ENCODE results near the gene BCL2L1.
"Not testable (repeated sequence)": the region's sequence is repeated elsewhere in the genome, so short reads cannot be mapped to it uniquely, and the experiment has no call there.

The BCL2L1 gene

DNA sequence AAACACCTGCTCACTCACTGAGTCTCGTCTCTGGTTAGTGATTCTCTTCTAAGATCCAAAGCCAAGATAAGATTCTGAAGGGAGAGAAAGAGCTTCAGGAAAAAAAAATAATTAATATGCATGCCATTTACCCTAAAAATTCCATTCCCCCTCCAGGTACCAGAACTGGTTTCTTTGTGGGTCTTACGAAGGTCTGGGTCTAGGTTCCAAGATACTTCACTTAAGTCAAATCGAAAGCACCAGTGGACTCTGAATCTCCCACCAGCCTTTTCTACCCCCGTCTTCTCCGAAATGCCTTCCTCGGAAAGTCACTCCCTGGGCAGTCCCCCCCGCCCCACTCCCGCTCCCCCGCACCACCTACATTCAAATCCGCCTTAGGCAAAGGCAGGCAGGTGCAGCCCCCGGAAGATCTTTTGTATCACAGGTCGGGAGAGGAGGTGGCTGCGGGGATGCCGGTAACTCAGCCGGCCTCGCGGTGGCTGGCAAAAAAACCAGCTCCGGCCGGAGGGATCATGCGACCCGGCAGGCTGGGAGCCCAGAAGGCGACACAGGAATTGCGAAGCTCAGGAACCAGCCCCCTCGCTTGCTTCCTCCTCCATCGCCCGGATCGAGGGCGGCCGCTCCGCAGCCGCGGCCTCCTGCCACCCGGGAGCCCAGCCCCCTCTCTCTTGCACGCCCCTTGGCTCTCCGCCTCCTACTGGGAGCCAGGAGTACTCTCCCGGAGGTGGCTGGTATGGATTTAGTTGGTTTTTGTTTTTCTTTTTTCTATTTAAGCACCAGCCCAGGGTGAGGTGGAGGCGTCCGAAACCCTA, at the start of gene BCL2L1:
TSS of gene BCL2L1 (minus strand) at position 612 of the 812 bp plus-strand sequence. CDS start 650 bp downstream, outside the sequence.
- peak; percentile 62 for DNase-seq

DNA sequence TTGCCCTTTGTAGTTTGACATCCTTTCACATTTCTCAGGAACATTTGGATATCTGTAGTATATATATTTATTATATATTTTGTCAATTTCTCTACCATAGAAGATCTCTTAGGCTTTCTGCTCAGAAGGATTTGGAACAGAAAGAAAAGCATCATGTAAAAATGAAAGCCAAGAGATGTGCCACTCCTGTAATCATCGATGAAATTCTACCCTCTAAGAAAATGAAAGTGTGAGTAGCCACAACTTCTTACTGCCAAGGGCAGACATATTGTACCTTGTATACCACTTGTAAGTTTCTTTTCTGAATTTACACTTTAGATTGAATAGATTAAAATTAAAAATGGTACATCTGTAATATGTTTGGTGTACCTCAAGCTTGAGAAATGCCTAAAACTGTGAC, 47.6 kb upstream of the BCL2L1 start:
- no peak for DNase-seq

DNA sequence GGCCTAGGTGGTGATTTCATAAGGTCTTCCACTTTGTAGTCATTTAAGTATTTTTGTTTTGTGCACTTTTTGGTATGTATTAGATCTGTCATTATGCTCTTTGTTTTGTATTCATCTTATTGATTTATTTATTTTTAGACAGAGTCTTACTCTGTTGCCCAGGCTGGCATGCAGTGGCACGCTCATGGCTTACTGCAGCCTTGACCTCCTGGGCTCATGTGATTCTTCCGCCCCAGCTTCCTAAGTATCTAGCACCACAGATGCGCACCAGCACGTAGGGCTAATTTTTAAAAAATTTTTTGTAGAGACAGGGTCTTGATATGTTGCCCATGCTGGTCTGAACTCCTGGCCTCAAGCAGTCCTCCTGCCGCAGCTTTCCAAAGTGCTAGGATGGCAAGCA, 47.0 kb upstream of the BCL2L1 start:
- DNase-seq, result no peak

DNA sequence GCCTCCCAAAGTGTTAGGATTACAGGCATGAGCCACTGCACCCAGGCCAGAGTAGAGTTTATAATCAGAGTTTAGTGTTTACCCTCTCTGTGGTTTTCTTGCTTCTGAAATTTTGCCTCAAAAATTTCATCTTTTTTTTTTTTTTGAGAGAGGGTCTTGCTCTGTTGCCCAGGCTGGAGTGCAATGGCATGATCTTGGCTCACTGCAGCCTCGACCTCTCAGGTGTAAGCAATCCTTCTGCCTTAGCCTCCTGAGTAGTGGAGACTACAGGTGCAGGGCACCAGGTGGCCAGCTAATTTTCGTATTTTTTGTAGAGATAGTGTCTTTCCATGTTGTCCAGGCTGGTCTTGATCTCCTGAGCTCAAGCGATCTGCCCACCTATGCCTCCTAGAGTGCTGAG, 45.1 kb upstream of the BCL2L1 start:
- no peak for DNase-seq

DNA sequence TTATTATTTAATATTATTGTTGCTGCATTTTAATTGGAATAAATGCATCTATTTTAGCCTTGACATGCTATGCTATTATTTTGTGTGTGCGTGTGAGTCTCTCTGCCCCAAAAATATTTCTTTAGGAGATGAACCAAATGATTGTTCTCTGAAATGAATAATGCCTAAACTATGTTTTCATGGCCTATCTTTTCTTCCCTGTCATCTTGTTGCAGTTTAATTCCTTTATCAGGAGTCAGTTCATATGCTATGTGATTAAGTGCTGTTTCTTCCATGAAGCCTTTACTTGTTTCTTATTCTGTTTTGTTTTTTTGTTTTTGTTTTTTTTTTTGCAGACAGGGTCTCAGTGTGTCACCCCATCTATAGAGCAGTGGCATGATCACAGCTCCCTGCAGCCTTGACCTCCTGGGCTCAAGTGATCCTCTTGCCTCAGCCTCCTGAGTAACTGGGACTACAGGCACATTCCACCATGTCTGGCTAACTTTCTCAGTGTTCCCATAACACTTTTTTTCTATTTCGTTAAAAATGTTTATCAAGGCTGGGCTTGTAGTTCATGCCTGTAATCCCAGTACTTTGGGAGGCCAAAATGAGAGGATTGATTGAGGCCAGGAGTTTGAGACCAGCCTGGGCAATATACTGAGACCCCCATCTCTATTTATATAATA, 42.1 kb upstream of the BCL2L1 start:
- no peak for DNase-seq

DNA sequence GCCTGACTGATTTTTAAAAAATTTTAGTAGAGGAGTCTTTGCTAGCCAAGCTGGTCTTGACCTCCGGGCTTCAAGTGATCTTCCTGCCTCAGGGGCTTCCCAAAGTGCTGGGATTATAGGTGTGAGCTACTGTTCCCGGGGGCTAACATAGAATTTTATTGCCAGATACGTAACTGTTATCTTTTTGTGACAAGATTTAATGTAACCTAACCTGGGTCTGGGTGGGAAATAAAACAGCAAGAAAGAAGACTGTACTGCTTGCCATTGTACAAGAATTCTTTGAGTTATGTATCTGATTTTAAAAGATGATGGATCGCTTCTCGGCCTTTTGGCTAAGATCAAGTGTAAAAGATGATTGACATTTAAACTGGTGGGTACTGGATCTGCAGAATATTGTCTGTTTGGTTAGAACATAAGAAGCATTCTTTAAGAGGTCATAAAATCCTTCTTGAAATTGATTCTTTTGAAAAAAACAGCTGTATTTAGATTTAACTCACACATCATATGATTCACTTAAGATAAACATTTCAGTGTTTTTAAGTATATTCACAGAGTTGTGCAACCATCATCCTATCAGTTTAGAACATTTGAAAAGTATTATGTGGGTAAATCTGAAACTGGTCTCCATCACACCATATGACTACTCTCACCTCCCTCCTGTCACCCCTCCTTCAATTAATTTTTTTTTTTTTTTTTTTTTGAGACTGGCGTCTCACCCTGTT, 38.0 kb upstream of the BCL2L1 start:
- DNase-seq, result no peak

DNA sequence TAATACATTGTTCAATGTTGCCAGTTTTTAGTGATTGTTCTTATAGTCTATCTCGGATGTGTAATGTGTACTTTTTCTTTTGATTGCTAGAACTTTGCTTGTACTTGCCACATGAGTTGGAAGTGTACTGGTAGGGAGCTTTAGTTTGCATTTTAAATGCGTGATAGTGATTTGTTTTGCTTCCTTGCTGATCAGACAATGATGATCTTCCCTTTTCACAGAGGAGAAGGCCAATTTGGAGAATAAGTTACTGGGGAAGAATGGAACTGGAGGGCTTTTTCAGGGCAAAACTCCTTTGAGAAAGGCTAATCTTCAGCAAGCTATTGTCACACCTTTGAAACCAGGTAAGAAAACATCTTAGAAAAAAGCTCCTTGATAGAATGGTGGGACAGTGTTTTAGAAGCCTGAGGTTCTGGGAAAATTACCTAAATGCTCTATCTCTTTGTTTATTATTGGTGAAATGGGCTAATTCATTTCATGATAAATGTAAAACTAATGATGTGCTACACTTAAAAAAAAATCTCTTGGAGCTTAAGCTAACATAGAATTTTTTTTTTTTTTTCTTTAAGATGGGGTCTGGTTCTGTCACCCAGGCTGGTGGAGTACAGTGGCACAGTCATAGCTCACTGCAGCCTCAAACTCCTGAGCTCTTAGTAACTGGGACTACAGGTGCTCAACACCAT, 37.3 kb upstream of the BCL2L1 start:
- DNase-seq, result no peak

DNA sequence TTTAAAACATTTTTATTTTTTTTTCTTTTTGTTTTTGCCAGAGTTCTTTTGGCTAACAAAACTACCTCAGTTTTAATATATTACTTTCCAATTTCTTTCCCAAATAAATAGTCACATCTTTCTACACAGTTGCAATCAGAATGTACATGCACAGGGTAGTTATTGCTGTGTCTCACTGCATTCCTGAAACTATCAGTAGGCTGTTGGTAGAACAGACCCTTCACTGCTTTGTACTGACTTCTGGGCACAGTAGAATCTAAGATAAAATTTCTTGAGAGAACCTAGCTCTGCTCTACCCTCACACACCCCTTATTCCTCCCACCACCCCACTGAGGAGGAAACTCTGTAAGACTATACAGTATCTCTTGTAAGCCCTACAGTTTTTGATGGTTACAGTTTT, 36.3 kb upstream of the BCL2L1 start:
- DNase-seq, result no peak

DNA sequence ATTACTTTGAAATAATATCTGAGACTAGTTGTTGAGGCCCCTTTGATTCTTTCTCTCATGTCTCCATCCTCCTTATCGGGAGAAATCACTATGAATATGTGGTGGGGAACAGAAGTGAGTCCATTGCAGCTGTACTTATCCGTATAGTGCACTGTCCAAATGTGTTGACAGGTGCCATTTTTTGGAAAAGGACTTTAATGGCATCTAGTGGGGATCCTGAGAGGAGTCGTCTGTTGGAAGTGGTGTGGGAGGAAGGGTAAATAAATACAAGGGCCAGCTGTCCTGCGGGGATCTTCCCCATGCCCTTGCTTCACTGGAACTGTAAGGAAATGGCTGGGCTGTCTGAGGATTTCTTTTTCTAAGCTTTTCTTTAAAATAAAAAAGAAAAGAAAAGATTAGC, 35.9 kb upstream of the BCL2L1 start:
- no peak for DNase-seq

DNA sequence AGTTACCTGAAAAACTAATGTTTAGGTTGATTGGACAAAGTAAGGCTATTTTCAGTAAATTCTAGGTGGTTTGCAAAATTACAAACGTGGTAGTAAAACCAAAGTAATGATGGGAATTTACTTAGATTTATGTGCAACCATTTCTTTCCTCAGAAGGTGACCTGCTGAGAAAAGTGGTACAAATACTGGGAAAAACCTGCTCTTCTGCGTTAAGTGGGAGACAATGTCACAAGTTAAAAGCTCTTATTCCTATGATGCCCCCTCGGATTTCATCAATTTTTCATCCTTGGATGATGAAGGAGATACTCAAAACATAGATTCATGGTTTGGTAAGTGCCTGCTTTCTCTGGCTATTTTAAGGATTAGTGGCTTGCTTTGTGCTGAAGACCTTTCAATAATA, 34.6 kb upstream of the BCL2L1 start:
- DNase-seq, result no peak

DNA sequence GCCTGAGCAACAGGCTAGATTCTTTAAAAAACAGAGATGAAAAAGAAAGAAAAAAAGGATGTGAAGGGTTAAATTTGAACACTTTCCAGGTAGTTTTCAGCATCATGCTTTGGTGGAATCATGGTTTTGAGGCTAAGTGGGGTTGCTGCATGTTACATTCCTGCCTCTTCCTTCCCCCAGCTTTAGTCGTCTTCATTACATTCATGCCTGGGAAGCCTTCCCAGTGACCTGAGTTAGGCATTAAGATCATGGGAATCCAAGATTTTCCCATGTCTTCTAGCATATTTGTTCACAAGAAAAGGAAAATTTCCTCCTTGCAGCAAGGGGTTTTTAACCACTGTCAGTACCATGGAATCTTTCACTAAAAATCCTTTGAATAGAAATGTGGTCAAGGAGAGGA, 28.5 kb upstream of the BCL2L1 start:
- no peak for DNase-seq

DNA sequence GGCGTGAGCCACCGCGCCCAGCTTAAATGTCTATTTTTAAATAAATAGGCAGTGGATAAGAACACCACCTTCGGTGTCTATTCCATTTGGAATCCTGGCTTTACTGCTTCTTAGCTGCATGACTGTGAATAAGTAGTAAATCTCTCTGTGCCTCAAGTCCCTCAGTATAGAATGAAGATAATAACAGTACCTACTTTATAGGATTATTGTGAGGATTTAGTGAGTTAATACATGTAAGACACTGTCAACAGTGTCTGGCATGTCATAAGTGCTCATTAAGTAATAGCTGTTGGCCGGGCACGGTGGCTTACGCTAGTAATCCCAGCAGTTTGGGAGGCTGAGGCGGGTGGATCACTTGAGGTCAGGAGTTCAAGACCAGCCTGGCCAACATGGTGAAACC, 26.6 kb upstream of the BCL2L1 start:
- DNase-seq, result no peak

DNA sequence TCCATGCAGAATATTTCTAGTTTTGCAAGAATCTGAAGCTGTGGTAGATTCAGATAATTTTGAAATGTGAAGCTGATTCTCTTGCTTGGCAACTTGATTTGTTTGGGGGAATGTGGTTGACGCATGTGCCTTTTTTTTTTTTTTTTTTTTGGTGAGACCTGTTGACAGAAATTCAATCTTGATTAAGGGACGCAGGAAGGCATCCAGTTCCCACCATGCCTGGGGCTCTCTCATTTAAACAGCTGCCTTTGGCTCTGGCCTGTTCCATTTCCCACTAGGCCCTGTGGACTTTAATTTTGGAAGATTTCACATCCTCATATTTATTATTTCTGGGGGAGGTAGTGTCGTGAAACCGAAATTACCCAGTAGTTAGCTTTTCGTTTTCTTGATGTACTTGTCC, 25.0 kb upstream of the BCL2L1 start:
- DNase-seq, result no peak

DNA sequence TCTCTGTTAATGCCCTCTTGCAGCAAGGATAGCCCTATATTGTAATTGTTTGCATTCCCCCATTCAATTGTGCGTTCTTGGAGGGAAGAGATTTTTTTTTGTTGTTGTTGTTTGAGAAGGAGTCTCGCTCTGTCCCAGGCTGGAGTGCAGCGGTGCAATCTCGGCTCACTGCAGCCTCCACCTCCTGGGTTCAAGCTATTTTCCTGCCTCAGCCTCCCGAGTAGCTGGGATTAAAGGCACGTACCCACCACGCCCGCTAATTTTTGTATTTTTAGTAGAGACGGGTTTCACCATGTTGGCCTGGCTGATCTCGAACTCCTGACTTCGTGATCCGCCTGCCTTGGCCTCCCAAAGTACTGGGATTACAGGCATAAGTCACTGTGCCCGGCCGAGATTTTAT, 24.4 kb upstream of the BCL2L1 start:
- DNase-seq, result not testable (repeated sequence)

DNA sequence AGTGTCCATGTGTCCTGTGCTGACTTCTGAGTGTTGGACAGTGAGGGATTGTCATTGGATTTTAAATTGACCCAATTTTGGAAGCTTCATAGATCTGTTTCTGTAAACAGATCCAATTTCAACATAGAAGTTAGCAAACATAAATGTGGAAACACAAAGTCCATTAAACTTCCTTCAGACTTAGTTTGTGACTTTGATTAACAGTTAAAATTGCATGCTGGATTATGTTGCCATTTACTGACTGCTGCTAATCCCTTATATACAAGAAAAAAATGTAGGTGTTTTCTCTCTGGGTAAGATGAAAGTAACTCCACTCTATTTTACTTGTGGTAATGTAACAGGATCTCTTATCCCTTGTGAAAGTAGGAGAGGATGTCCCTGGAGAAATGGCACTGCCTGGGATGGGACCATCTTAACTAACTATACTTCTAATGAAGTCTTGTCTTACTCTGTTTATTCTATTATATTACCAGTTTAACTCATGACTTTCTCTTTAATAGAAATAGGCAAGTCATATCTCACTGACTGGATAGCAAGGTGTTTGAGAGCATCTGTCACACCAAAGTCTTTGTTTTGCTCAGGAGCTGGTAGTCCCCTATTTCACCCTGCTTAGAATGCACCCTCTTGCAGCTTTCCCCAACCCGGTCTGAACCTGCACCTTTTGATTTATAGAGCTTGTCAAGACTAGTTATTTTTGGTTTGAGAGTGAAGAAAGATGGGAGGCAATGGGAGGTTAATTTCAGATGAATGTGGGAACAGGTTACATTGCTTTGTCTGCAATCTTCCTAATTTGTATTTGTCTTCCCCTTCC, 23.6 kb upstream of the BCL2L1 start:
- no peak for DNase-seq

DNA sequence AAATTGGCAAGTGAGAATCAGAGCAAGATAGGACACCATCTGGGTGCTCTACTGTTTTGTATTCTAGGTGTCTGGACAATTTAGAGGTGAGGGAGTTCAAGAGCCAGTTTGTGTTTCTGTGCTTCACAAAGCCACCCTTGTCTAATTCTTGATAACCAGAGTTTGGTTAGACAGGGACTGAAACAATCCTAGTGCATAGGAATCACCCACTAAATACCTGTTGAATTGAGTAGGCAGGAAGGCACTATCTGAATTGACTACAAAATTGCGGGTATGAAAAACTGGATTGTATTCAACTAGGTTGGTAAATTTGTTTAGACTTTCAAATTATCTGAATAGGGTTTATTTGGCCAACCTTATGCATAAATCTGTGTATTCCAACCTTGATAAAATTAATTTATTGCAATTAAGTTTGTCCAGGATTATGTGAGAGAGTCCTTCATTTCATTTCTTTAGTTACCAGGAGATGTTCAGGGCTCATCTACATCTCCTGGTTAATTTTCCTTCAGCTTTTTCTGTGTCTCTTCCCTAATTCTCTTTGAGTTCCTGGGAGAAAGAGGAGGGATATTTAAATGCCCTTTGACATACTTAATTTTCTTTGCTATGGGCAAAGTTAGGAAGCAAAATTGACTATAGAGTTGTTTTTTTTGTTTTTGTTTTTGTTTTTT, 18.1 kb upstream of the BCL2L1 start:
- DNase-seq, result no peak

DNA sequence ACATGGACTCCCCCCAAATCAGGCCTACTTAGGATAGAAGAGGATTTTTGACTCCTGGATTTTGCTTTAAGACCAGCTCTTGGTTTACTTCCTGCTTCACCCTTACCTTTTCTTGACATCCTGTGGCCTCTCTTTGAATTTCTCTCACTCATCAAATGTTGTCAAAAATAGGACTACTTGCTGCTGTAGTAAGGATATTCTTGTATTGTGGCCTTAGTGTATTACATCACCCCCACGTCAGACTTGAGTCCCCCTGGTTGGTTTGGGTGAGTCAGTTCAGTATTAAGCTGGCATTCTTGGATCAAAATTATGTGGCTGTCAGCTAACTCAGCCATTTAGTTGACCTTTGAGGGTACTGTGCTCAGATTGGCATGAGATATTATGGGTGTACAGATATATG, 17.5 kb upstream of the BCL2L1 start:
- no peak for DNase-seq

DNA sequence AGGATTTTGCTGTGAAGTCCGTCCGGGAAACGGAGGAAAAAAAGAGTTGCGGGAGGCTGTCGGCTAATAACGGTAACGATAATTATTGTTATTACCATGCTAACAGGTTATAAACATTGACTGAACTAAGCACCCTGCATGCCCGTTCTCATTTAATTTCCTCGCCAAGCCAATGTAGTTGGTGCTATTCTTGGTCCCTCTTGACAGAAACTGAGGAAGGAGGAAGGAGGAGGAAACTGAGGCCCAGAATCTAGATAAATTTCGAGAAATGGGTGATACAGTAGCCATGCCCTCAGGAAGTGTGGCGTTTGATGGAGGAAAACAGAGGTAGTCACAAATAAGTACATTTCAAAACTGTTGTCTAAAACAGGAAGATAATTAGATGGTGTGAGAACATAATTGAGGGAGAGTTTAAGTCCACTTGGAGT, 16.9 kb upstream of the BCL2L1 start:
- no peak for DNase-seq

DNA sequence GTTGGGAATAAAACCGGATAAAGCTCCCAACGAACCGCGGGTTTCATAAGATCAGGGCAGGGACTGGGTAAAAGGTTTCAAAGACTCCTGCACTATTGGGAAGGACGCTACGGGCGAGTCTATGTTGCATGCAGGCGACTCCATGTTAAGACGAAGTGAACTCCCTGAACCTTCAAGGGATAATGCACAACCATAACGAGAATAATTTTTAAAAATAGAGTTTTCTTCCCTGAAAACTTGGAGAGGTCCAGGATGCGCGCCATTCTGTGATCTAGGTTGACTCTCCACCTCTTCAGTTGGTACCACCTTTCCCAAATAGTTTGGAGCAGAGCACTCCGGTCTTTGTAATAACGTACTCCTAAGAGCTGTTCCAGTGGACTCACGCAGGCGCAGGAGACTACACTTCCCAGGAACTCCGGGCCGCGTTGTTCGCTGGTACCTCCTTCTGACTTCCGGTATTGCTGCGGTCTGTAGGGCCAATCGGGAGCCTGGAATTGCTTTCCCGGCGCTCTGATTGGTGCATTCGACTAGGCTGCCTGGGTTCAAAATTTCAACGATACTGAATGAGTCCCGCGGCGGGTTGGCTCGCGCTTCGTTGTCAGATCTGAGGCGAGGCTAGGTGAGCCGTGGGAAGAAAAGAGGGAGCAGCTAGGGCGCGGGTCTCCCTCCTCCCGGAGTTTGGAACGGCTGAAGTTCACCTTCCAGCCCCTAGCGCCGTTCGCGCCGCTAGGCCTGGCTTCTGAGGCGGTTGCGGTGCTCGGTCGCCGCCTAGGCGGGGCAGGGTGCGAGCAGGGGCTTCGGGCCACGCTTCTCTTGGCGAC, 16.3 kb upstream of the BCL2L1 start, which contains the start of gene TPX2:
TSS of gene TPX2 (plus strand) at position 562 of the 821 bp plus-strand sequence. CDS start 18,187 bp downstream, outside the sequence.
- peak; percentile 91 for DNase-seq

DNA sequence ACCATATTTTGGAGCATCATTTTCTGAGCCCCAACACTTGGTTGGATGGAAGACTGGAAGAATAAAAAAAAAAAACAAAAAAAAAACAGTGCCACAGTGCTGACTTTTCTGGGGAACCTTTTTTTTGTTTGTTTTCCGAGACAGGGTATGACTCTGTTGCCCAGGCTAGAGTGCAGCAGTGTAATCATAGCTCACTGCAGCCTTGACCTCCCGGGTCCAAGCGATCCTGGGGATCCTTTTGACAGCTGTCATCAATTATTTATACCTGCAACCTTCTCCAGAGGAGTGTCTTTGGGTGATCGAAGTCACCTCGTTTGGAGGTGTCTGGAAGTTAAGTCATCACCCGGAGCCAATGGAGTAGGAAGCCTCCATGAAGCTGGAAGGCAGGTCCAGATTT, 8.7 kb upstream of the BCL2L1 start:
- no peak for DNase-seq
